HUES6 (cell line): ENCODE results near the gene ZP3.
"Not testable (repeated sequence)": the region's sequence is repeated elsewhere in the genome, so short reads cannot be mapped to it uniquely, and the experiment has no call there.

ENCODE experiments used
- H3K27ac ChIP-seq: 2 replicates; pipeline ENCODE4 v1.7.0; 2013; ENCODE audit warnings: low read depth, mild to moderate bottlenecking, low read length, inconsistent platforms
- H3K27me3 ChIP-seq: 2 replicates; pipeline ENCODE4 v1.6.1; 2013; ENCODE audit warnings: low read length; ENCODE audit not compliant: control insufficient read depth, insufficient read depth
- H3K36me3 ChIP-seq: 2 replicates; pipeline ENCODE4 v1.6.1; 2013; ENCODE audit warnings: low read length; ENCODE audit not compliant: control insufficient read depth, insufficient read depth
- H3K4me1 ChIP-seq: 2 replicates; pipeline ENCODE4 v1.6.1; 2013; ENCODE audit warnings: low read length; ENCODE audit not compliant: control insufficient read depth, insufficient read depth
- H3K4me3 ChIP-seq: 2 replicates; pipeline ENCODE4 v1.5.1; 2013; ENCODE audit warnings: low read depth, low read length
- H3K9ac ChIP-seq: one replicate; pipeline ENCODE4 v1.6.1; 2013; ENCODE audit warnings: mild to moderate bottlenecking, low read length
- H3K9me3 ChIP-seq: 2 replicates; pipeline ENCODE4 v1.6.1; 2013; ENCODE audit warnings: low read depth, low read length; ENCODE audit not compliant: control insufficient read depth, insufficient read depth

ZP3 gene

GRCh38 chr7:76393116-76394031 lies 31.4 kb upstream of the ZP3 start:
- Histone ChIP-seq H3K4me1 (peaks cover 43% of the 10 kb centered on the region), H3K27ac (peak overlapping the region; percentile 10; the same call in 1 of the 2 replicates), H3K36me3 (no peaks in the 10 kb centered on the region), H3K9ac (peak overlapping the region; percentile 50), H3K27me3 (peaks cover 5% of the 10 kb centered on the region; the same call in 1 of the 2 replicates), H3K4me3 (peak overlapping the region; percentile 67), H3K9me3 (no peaks in the 10 kb centered on the region)

- no peaks in the 10 kb centered on the region for H3K36me3 ChIP-seq
- H3K4me1 ChIP-seq: peaks cover 31% of the 10 kb centered on the region
- H3K4me3 ChIP-seq: no peak overlapping the region
- H3K27me3 ChIP-seq: peaks cover 5% of the 10 kb centered on the region; the same call in 1 of the 2 replicates
- H3K27ac ChIP-seq: no peak overlapping the region
- no peak overlapping the region for H3K9ac ChIP-seq
- H3K9me3 ChIP-seq: no peaks in the 10 kb centered on the region
Measured at GRCh38 chr7:76394957-76395356, 29.8 kb upstream of the ZP3 start.

- not testable (repeated sequence) for H3K4me3 ChIP-seq, H3K36me3 ChIP-seq, H3K27me3 ChIP-seq, H3K9ac ChIP-seq, H3K9me3 ChIP-seq, H3K27ac ChIP-seq
- H3K4me1 ChIP-seq: peaks cover 29% of the 10 kb centered on the region
Measured at GRCh38 chr7:76395605-76395964, 29.2 kb upstream of the ZP3 start.

- Histone ChIP-seq H3K27me3 (peaks cover 5% of the 10 kb centered on the region; the same call in 1 of the 2 replicates), H3K9ac (no peak overlapping the region), H3K4me3 (no peak overlapping the region), H3K27ac (no peak overlapping the region), H3K36me3 (no peaks in the 10 kb centered on the region), H3K4me1 (peaks cover 29% of the 10 kb centered on the region), H3K9me3 (no peaks in the 10 kb centered on the region)
Measured at GRCh38 chr7:76395965-76396726, 28.6 kb upstream of the ZP3 start.

- Histone ChIP-seq H3K4me1 (peaks cover 29% of the 10 kb centered on the region), H3K27ac (no peak overlapping the region), H3K4me3 (no peak overlapping the region), H3K36me3 (no peaks in the 10 kb centered on the region), H3K27me3 (peaks cover 5% of the 10 kb centered on the region; the same call in 1 of the 2 replicates), H3K9ac (no peak overlapping the region), H3K9me3 (no peaks in the 10 kb centered on the region)
Measured at GRCh38 chr7:76396864-76397263, 27.9 kb upstream of the ZP3 start.

- H3K27me3 ChIP-seq: peaks cover 5% of the 10 kb centered on the region; the same call in 1 of the 2 replicates
- H3K4me3 ChIP-seq: peak overlapping the region; percentile 45; the same call in 1 of the 2 replicates
- H3K27ac ChIP-seq: no peak overlapping the region
- H3K36me3 ChIP-seq: no peaks in the 10 kb centered on the region
- no peaks in the 10 kb centered on the region for H3K9me3 ChIP-seq
- H3K9ac ChIP-seq: no peak overlapping the region
- H3K4me1 ChIP-seq: peaks cover 26% of the 10 kb centered on the region
Measured at GRCh38 chr7:76397409-76398183, 27.2 kb upstream of the ZP3 start.

GRCh38 chr7:76400248-76400647 lies 24.5 kb upstream of the ZP3 start:
- Histone ChIP-seq H3K9me3 (no peaks in the 10 kb centered on the region), H3K36me3 (no peaks in the 10 kb centered on the region), H3K9ac (no peak overlapping the region), H3K27ac (no peak overlapping the region), H3K4me1 (peaks cover 19% of the 10 kb centered on the region), H3K27me3 (peaks cover 5% of the 10 kb centered on the region; the same call in 1 of the 2 replicates), H3K4me3 (no peak overlapping the region)

- H3K4me3 ChIP-seq, H3K27me3 ChIP-seq, H3K27ac ChIP-seq, H3K36me3 ChIP-seq, H3K4me1 ChIP-seq, H3K9ac ChIP-seq, H3K9me3 ChIP-seq: not testable (repeated sequence)
Measured at GRCh38 chr7:76403097-76403496, 21.7 kb upstream of the ZP3 start.

- Histone ChIP-seq H3K27ac (no peak overlapping the region), H3K4me1 (peaks cover 10% of the 10 kb centered on the region; the same call in 1 of the 2 replicates)
Measured at GRCh38 chr7:76403780-76404494, 20.8 kb upstream of the ZP3 start.

GRCh38 chr7:76405738-76406137 lies 19.0 kb upstream of the ZP3 start:
- no peaks in the 10 kb centered on the region for H3K9me3 ChIP-seq
- H3K4me1 ChIP-seq: peaks cover 14% of the 10 kb centered on the region; the same call in 1 of the 2 replicates
- no peak overlapping the region for H3K9ac ChIP-seq

More at GRCh38 chr7:76403780-76404494, 20.8 kb upstream of the ZP3 start:
- no peaks in the 10 kb centered on the region for H3K36me3 ChIP-seq
- no peaks in the 10 kb centered on the region for H3K27me3 ChIP-seq
- no peak overlapping the region for H3K9ac ChIP-seq
- no peaks in the 10 kb centered on the region for H3K9me3 ChIP-seq
- no peak overlapping the region for H3K4me3 ChIP-seq

More at GRCh38 chr7:76405738-76406137, 19.0 kb upstream of the ZP3 start:
- H3K4me3 ChIP-seq: no peak overlapping the region
- no peak overlapping the region for H3K27ac ChIP-seq
- no peaks in the 10 kb centered on the region for H3K36me3 ChIP-seq
- H3K27me3 ChIP-seq: no peaks in the 10 kb centered on the region
